ENCODE measurements around the gene IGSF21.

DNA sequence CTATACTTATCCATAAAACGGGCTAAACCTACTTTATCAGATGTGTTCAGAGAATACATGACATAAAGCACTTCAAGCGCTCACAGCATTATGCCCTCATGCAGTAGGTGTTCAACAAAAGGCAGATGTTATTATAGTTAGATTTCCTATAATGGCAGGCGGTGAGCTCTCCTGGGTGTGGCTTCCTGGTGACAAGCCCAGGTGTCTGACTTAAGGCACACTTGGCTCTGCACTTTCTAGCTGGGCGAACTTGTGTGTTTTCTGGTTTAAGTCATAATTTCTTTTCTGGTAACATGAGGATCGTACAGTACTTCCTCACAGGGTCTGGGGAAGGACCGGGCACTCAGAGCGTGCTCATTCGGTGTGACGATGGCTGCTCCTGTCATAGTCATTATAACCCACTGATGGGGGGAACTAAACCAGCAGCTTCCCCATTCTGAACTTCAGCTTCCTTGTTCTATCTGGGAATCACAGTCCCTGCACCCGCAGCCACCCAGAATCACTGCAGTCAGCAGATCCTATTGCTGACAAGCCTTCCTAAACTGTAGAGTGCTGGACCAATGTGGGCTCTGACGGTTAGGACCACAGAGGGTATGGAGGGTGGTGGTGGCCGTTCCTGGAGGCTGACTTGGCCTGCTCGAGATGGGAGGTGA is 52.8 kb downstream of the IGSF21 start:
- TF ChIP-seq, protein P1, sequence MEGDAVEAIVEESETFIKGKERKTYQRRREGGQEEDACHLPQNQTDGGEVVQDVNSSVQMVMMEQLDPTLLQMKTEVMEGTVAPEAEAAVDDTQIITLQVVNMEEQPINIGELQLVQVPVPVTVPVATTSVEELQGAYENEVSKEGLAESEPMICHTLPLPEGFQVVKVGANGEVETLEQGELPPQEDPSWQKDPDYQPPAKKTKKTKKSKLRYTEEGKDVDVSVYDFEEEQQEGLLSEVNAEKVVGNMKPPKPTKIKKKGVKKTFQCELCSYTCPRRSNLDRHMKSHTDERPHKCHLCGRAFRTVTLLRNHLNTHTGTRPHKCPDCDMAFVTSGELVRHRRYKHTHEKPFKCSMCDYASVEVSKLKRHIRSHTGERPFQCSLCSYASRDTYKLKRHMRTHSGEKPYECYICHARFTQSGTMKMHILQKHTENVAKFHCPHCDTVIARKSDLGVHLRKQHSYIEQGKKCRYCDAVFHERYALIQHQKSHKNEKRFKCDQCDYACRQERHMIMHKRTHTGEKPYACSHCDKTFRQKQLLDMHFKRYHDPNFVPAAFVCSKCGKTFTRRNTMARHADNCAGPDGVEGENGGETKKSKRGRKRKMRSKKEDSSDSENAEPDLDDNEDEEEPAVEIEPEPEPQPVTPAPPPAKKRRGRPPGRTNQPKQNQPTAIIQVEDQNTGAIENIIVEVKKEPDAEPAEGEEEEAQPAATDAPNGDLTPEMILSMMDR (IDR thresholded peaks at IDR 0.05 in 2 of 3, conservative IDR thresholded peaks at IDR 0.05 in 1 of 3; ENCODE audit: control insufficient read depth in 2 of 3, extremely low read depth in 1 of 3, insufficient read depth in 1 of 3, low read depth in 3 of 3, low read length in 3 of 3) = no peak
- TF ChIP-seq, protein P2, sequence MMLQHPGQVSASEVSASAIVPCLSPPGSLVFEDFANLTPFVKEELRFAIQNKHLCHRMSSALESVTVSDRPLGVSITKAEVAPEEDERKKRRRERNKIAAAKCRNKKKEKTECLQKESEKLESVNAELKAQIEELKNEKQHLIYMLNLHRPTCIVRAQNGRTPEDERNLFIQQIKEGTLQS (IDR thresholded peaks at IDR 0.05; ENCODE audit: borderline replicate concordance, extremely low read depth, low read depth, low read length) = no peak
- TF ChIP-seq EP300 (IDR thresholded peaks at IDR 0.05; ENCODE audit: borderline replicate concordance in 1 of 2, control insufficient read depth in 1 of 2, low read depth in 2 of 2, low read length in 2 of 2) (no peak), POLR2A (IDR thresholded peaks at IDR 0.05; ENCODE audit: low read depth, low read length) (no peak), MEF2A (IDR thresholded peaks at IDR 0.05; ENCODE audit: insufficient read depth, low read depth, low read length) (no peak), TCF12 (IDR thresholded peaks at IDR 0.05; ENCODE audit: low read depth, low read length) (no peak), NRF1 (conservative IDR thresholded peaks at IDR 0.05; ENCODE audit: low read depth, low read length) (no peak), SRF (IDR thresholded peaks at IDR 0.05; ENCODE audit: low read depth in 2 of 2, low read length in 2 of 2) (no peak), CHD4 (IDR thresholded peaks at IDR 0.05) (no peak), EZH2 (IDR thresholded peaks at IDR 0.05; ENCODE audit: borderline replicate concordance, control insufficient read depth, low read depth, low read length) (no peak)
- TF ChIP-seq, protein P3, sequence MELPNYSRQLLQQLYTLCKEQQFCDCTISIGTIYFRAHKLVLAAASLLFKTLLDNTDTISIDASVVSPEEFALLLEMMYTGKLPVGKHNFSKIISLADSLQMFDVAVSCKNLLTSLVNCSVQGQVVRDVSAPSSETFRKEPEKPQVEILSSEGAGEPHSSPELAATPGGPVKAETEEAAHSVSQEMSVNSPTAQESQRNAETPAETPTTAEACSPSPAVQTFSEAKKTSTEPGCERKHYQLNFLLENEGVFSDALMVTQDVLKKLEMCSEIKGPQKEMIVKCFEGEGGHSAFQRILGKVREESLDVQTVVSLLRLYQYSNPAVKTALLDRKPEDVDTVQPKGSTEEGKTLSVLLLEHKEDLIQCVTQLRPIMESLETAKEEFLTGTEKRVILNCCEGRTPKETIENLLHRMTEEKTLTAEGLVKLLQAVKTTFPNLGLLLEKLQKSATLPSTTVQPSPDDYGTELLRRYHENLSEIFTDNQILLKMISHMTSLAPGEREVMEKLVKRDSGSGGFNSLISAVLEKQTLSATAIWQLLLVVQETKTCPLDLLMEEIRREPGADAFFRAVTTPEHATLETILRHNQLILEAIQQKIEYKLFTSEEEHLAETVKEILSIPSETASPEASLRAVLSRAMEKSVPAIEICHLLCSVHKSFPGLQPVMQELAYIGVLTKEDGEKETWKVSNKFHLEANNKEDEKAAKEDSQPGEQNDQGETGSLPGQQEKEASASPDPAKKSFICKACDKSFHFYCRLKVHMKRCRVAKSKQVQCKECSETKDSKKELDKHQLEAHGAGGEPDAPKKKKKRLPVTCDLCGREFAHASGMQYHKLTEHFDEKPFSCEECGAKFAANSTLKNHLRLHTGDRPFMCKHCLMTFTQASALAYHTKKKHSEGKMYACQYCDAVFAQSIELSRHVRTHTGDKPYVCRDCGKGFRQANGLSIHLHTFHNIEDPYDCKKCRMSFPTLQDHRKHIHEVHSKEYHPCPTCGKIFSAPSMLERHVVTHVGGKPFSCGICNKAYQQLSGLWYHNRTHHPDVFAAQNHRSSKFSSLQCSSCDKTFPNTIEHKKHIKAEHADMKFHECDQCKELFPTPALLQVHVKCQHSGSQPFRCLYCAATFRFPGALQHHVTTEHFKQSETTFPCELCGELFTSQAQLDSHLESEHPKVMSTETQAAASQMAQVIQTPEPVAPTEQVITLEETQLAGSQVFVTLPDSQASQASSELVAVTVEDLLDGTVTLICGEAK (IDR thresholded peaks at IDR 0.05; ENCODE audit: borderline replicate concordance) = no peak

Data from GM12878 (cell line).